Mesenchymal stem cell (in vitro differentiated cells and primary cell): ENCODE results near the gene TMEM97.

Experiments used
- DNase-seq: peaks from one replicate; pipeline ENCODE4 v3.0.0-alpha.2; 2013
- H2AFZ ChIP-seq: one replicate; pipeline ENCODE4 v1.6.1; 2013; ENCODE audit warnings: low read depth, mild to moderate bottlenecking, control low read depth, inconsistent platforms, low read length, moderate library complexity
- H2AK5ac ChIP-seq: 2 replicates; pipeline ENCODE4 v1.6.1; 2013; ENCODE audit warnings: low read length, moderate library complexity, mild to moderate bottlenecking, inconsistent platforms; ENCODE audit not compliant: severe bottlenecking
- H2BK120ac ChIP-seq: one replicate; pipeline ENCODE4 v1.6.1; 2013; ENCODE audit warnings: low read depth, mild to moderate bottlenecking, inconsistent platforms, low read length, moderate library complexity
- H2BK12ac ChIP-seq, 2 experiments: one replicate each; pipeline ENCODE4 v1.6.1; 2013; ENCODE audit warnings: inconsistent platforms in 2 of 2, low read length in 2 of 2, mild to moderate bottlenecking in 2 of 2, moderate library complexity in 2 of 2, control low read depth in 1 of 2
- H2BK15ac ChIP-seq: one replicate; pipeline ENCODE4 v1.6.1; 2013; ENCODE audit warnings: mild to moderate bottlenecking, low read depth, inconsistent platforms; ENCODE audit not compliant: poor library complexity, severe bottlenecking
- H2BK5ac ChIP-seq: 2 replicates; pipeline ENCODE4 v1.6.1; 2013; ENCODE audit warnings: low read depth, mild to moderate bottlenecking, low read length, control low read depth, inconsistent platforms; ENCODE audit not compliant: poor library complexity, severe bottlenecking
- H3K14ac ChIP-seq, 2 experiments: one replicate each; pipeline ENCODE4 v1.6.1; 2013; ENCODE audit warnings: inconsistent platforms in 2 of 2, low read length in 2 of 2, control low read depth in 1 of 2, mild to moderate bottlenecking in 1 of 2, moderate library complexity in 1 of 2
- H3K18ac ChIP-seq, 2 experiments: one replicate each; pipeline ENCODE4 v1.6.1; 2013; ENCODE audit warnings: inconsistent platforms in 2 of 2, low read length in 2 of 2, control low read depth in 1 of 2, low read depth in 1 of 2, mild to moderate bottlenecking in 1 of 2
- H3K23ac ChIP-seq, 2 experiments: one replicate each; pipeline ENCODE4 v1.6.1; 2013; ENCODE audit warnings: inconsistent platforms in 2 of 2, low read length in 2 of 2, mild to moderate bottlenecking in 2 of 2, moderate library complexity in 2 of 2, control low read depth in 1 of 2
- H3K27ac ChIP-seq: 2 replicates; pipeline ENCODE4 v1.5.1; 2013; ENCODE audit warnings: mild to moderate bottlenecking, moderate library complexity, low read length, control low read depth, inconsistent platforms; ENCODE audit not compliant: poor library complexity, severe bottlenecking
- H3K27me3 ChIP-seq, 2 experiments: 2 replicates each; pipeline versions ENCODE4 v1.6.1 to v1.7.0; 2013; ENCODE audit warnings: low read length in 2 of 2, mild to moderate bottlenecking in 2 of 2, moderate library complexity in 2 of 2, control low read depth in 1 of 2, inconsistent platforms in 1 of 2; ENCODE audit not compliant: control insufficient read depth in 1 of 2, insufficient read depth in 1 of 2
- H3K36me3 ChIP-seq, 2 experiments: 2 replicates each; pipeline versions ENCODE4 v1.6.1 to v1.7.0; 2013; ENCODE audit warnings: low read length in 2 of 2, control low read depth in 1 of 2, inconsistent platforms in 1 of 2, low read depth in 1 of 2, mild to moderate bottlenecking in 1 of 2; ENCODE audit not compliant: insufficient read depth in 2 of 2, control insufficient read depth in 1 of 2
- H3K4ac ChIP-seq, 2 experiments: one replicate each; pipeline ENCODE4 v1.6.1; 2013; ENCODE audit warnings: inconsistent platforms in 2 of 2, low read length in 2 of 2, mild to moderate bottlenecking in 2 of 2, moderate library complexity in 2 of 2, control low read depth in 1 of 2, low read depth in 1 of 2
- H3K4me1 ChIP-seq: 2 replicates; pipeline ENCODE4 v1.6.1; 2013; ENCODE audit warnings: low read depth, low read length, control low read depth; ENCODE audit not compliant: control insufficient read depth, insufficient read depth
- H3K4me2 ChIP-seq: 2 replicates; pipeline ENCODE4 v1.6.1; 2013; ENCODE audit warnings: low read length, mild to moderate bottlenecking, inconsistent platforms; ENCODE audit not compliant: poor library complexity, severe bottlenecking
- H3K4me3 ChIP-seq, 2 experiments: 2 replicates each; pipeline versions ENCODE4 v1.5.1 to v1.7.0; 2013; ENCODE audit warnings: low read length in 2 of 2, mild to moderate bottlenecking in 2 of 2, control low read depth in 1 of 2, low read depth in 1 of 2; ENCODE audit not compliant: insufficient read depth in 1 of 2
- H3K79me1 ChIP-seq: replicated peaks from 2 replicates; pipeline ENCODE4 v1.6.1; 2013; ENCODE audit warnings: mild to moderate bottlenecking, control low read depth, low read length, inconsistent platforms; ENCODE audit not compliant: poor library complexity, severe bottlenecking
- H3K9ac ChIP-seq: 2 replicates; pipeline ENCODE4 v1.7.0; 2013; ENCODE audit warnings: mild to moderate bottlenecking, low read length, moderate library complexity
- H3K9me3 ChIP-seq: 2 replicates; pipeline ENCODE4 v1.7.0; 2013; ENCODE audit warnings: mild to moderate bottlenecking, low read length; ENCODE audit not compliant: control insufficient read depth
- H4K8ac ChIP-seq: one replicate; pipeline ENCODE4 v1.6.1; 2013; ENCODE audit warnings: inconsistent platforms, mild to moderate bottlenecking, low read length, moderate library complexity
- H4K91ac ChIP-seq: one replicate; pipeline ENCODE4 v1.6.1; 2013; ENCODE audit warnings: mild to moderate bottlenecking, low read length, inconsistent platforms
- WGBS: methylation state at CpG from one replicate; pipeline ENCODE4 v1.1.7; 2013; ENCODE audit warnings: mixed read lengths; 5-methylcytosine and 5-hydroxymethylcytosine counted together

Gene TMEM97

GRCh38 chr17:28334171-28334570, 15.2 kb downstream of the TMEM97 start:
- H2AK5ac ChIP-seq, result peak overlapping the region; percentile 34
- H3K4me2 ChIP-seq, result peak overlapping the region; percentile 87
- peak overlapping the region in 1 of 2 experiments; percentile 93 for H3K4me3 ChIP-seq
- H3K18ac ChIP-seq, result no peak overlapping the region
- peaks cover 39% of the 10 kb centered on the region for H3K79me1 ChIP-seq
- H4K91ac ChIP-seq, result no peak overlapping the region
- no peak overlapping the region for H2BK120ac ChIP-seq
- no peak overlapping the region for H2AFZ ChIP-seq
- H3K4ac ChIP-seq, result peak overlapping the region in 1 of 2 experiments; percentile 64
- H3K4me1 ChIP-seq, result peaks cover 24% of the 10 kb centered on the region
- peak overlapping the region; percentile 99 for H3K9ac ChIP-seq
- no peak overlapping the region for H4K8ac ChIP-seq
- H3K27ac ChIP-seq, result no peak overlapping the region
- peak; percentile 31 for DNase-seq
- H3K9me3 ChIP-seq, result no peaks in the 10 kb centered on the region
- H3K36me3 ChIP-seq, result peaks cover 25 to 26% of the 10 kb centered on the region in 2 experiments
- H2BK12ac ChIP-seq, result no peak overlapping the region
- H2BK5ac ChIP-seq, result no peak overlapping the region
- H2BK15ac ChIP-seq, result no peak overlapping the region
- H3K23ac ChIP-seq, result no peak overlapping the region
- no peak overlapping the region for H3K14ac ChIP-seq
- no peaks in the 10 kb centered on the region for H3K27me3 ChIP-seq
- 73% methylated on average over 5 of the region's 6 CpGs for WGBS

GRCh38 chr17:28334666-28335200, 15.7 kb downstream of the TMEM97 start:
- Histone ChIP-seq H3K9ac (peak overlapping the region; percentile 99), H3K79me1 (peaks cover 40% of the 10 kb centered on the region), H2BK5ac (no peak overlapping the region), H3K23ac (peak overlapping the region; percentile 62 to 76), H3K4me3 (peak overlapping the region; percentile 93 to 97), H3K14ac (peak overlapping the region; percentile 78 to 95), H3K27me3 (no peaks in the 10 kb centered on the region), H2BK15ac (no peak overlapping the region), H2AK5ac (peak overlapping the region; percentile 34), H3K4me1 (peaks cover 26% of the 10 kb centered on the region), H2BK12ac (no peak overlapping the region), H3K27ac (peak overlapping the region; percentile 55), H3K9me3 (no peaks in the 10 kb centered on the region), H3K4ac (peak overlapping the region; percentile 52 to 71), H3K36me3 (peaks cover 26 to 28% of the 10 kb centered on the region in 2 experiments), H4K8ac (peak overlapping the region; percentile 87), H3K4me2 (peak overlapping the region; percentile 87), H4K91ac (no peak overlapping the region), H2BK120ac (no peak overlapping the region), H2AFZ (peak overlapping the region; percentile 80), H3K18ac (peak overlapping the region in 1 of 2 experiments; percentile 96)
- DNase-seq, result no peak
- 25% methylated on average over 18 of the region's 18 CpGs for WGBS

GRCh38 chr17:28335201-28335958, 16.4 kb downstream of the TMEM97 start, which contains the start of the genes IFT20 and TNFAIP1:
Gene IFT20 (minus strand): TSS chr17:28335472. CDS start chr17:28331985, 3,487 bp downstream.
Gene TNFAIP1 (plus strand): TSS chr17:28335761. CDS start chr17:28339522, 3,761 bp downstream.
- H3K14ac ChIP-seq, result peak within 1 kb of the TSS; percentile 78 to 95
- peak within 1 kb of the TSS; percentile 87 for H4K8ac ChIP-seq
- under 1% methylated on average over 61 of the region's 62 CpGs for WGBS
- H3K4me2 ChIP-seq, result peak within 1 kb of the TSS; percentile 87
- H3K9ac ChIP-seq, result peak within 1 kb of the TSS; percentile 99
- H3K4me1 ChIP-seq, result peaks cover 26% of the 10 kb centered on the region
- peak within 1 kb of the TSS; percentile 83 for H2BK5ac ChIP-seq
- peak within 1 kb of the TSS; percentile 69 to 96 for H3K18ac ChIP-seq
- H2AFZ ChIP-seq, result peak within 1 kb of the TSS; percentile 93
- peaks cover 46% of the 10 kb centered on the region for H3K79me1 ChIP-seq
- H3K23ac ChIP-seq, result peak within 1 kb of the TSS; percentile 62 to 95
- peak within 1 kb of the TSS; percentile 93 to 97 for H3K4me3 ChIP-seq
- no peaks in the 10 kb centered on the region for H3K9me3 ChIP-seq
- peak; percentile 100 for DNase-seq
- peaks cover 32 to 33% of the 10 kb centered on the region in 2 experiments for H3K36me3 ChIP-seq
- peak within 1 kb of the TSS; percentile 37 for H2BK15ac ChIP-seq
- peak within 1 kb of the TSS; percentile 83 for H4K91ac ChIP-seq
- H3K4ac ChIP-seq, result peak within 1 kb of the TSS; percentile 73 to 90
- peak within 1 kb of the TSS; percentile 96 for H3K27ac ChIP-seq
- peak within 1 kb of the TSS; percentile 34 for H2AK5ac ChIP-seq
- peak within 1 kb of the TSS in 1 of 2 experiments; percentile 75 for H2BK12ac ChIP-seq
- no peak within 1 kb of the TSS for H2BK120ac ChIP-seq
- H3K27me3 ChIP-seq, result no peaks in the 10 kb centered on the region
